Esophagus muscularis mucosa (tissue), 4 donors: ENCODE results near the gene EPHB1. TPM values are rescaled to one million over a fixed set of nuclear protein-coding genes. Genes with fewer than 3 reads are reported as not detected.

ENCODE experiments used
- DNase-seq: peaks from one replicate; pipeline ENCODE4 v3.0.0-alpha.2; 2017; ENCODE audit errors: extremely low spot score
- H3K27ac ChIP-seq, 4 donors: fragments of 200-600 bp; sonication (generic); replicated peaks in 1 of 4; 1 replicate in 3 of 4; 2 replicates in 1 of 4; pipeline ENCODE4 v1.5.1; 2016 to 2019; ENCODE audit warnings: mild to moderate bottlenecking in 1 of 4
- H3K27me3 ChIP-seq, 4 donors: fragments of 200-600 bp; sonication (generic); one replicate each; pipeline versions ENCODE4 v1.5.1 to v1.6.0; 2016 to 2019
- H3K36me3 ChIP-seq, 4 donors: fragments of 200-600 bp; sonication (generic); one replicate each; pipeline ENCODE4 v1.5.1; 2016 to 2019
- H3K4me1 ChIP-seq, 4 donors: fragments of 200-600 bp; sonication (generic); one replicate each; pipeline ENCODE4 v1.5.1; 2016 to 2019
- H3K4me3 ChIP-seq, 4 donors: fragments of 200-600 bp; sonication (generic); 1 replicate in 2 of 4; 2 replicates in 2 of 4; pipeline ENCODE4 v1.5.1; 2016 to 2019; ENCODE audit warnings: mild to moderate bottlenecking in 4 of 4, moderate library complexity in 1 of 4
- H3K9me3 ChIP-seq, 4 donors: fragments of 200-600 bp; sonication (generic); 1 replicate in 3 of 4; 2 replicates in 1 of 4; pipeline ENCODE4 v1.5.1; 2016 to 2019
- EP300 ChIP-seq: sonication (generic); formaldehyde crosslinking; IDR thresholded peaks from one replicate; pipeline ENCODE4 v1.6.1; 2017; ENCODE audit warnings: antibody characterized with exemption
- POLR2A ChIP-seq: fragments of 450-650 bp; IDR thresholded peaks from one replicate; pipeline ENCODE4 v1.6.1; 2017; ENCODE audit warnings: antibody characterized with exemption, moderate library complexity, mild to moderate bottlenecking, low read depth
- POLR2AphosphoS5 ChIP-seq, 2 donors: sonication (generic); formaldehyde crosslinking; IDR thresholded peaks; one replicate each; pipeline ENCODE4 v1.6.1; 2017; ENCODE audit warnings: antibody characterized with exemption in 2 of 2
- WGBS: methylation state at CpG from one replicate; pipeline ENCODE4 v1.1.5; 2018; 5-methylcytosine and 5-hydroxymethylcytosine counted together
- intact Hi-C: fragments of 100-400 bp; cut with DNase I; formaldehyde crosslinking; loops from one replicate; pipeline ENCODE4 v1.15.1; 2023
- total RNA-seq, 4 donors: library from RNA; depleted of rRNA; stranded (reverse); fragments of >200 nt; gene quantifications; one replicate each; pipeline versions ENCODE4 v1.1.0 to v1.2.1, GENCODE V29; 2016
- TF ChIP-seq, protein P1 (sequence below), 3 experiments: fragments of 200-600 bp in 2 of 3; fragments of 450-650 bp in 1 of 3; sonication (generic) in 2 of 3; IDR thresholded peaks; one replicate each; pipeline ENCODE4 v1.5.1; 2017 to 2019; ENCODE audit warnings: antibody characterized with exemption in 3 of 3, mild to moderate bottlenecking in 2 of 3, moderate library complexity in 1 of 3

EPHB1 gene
- total RNA-seq, 4 donors from 2014 or later, result under 0.01 to 6.1 (median 2.8) TPM

DNA sequence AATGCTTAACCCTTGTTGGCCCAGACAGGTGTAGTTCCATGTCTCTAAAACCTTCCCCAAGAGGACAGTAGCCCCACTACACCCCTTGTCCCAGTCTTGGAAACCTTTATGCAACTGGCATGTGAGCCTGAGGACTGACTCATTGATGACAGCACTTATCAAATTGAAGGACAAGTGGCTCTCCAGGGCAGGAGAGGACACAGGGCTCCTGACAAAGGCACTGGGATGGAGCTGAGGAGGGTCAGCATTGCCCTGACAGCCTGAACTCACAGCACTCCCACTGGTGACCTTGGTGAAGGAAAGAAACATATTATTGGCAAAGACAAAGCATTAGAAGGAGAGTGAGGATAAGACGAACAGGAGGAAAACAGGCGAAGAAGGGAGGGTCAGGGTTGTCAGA, 139.9 kb downstream of the EPHB1 start:
- intact Hi-C loops, result no loop called here
- no peaks in the 10 kb centered on the region for H3K36me3 ChIP-seq
- no peak overlapping the region for H3K4me3 ChIP-seq
- no peak overlapping the region for H3K27ac ChIP-seq
- H3K4me1 ChIP-seq, result peaks cover 0 to 13% (median 0%) of the 10 kb centered on the region in 4 donors
- WGBS, result 72% methylated on average over 2 of the region's 2 CpGs
- DNase-seq, result no peak
- no peak for TF ChIP-seq EP300
- TF ChIP-seq POLR2A, result no peak
- no peak for TF ChIP-seq POLR2AphosphoS5 (IDR thresholded peaks at IDR 0.05)
- TF ChIP-seq, protein P1, sequence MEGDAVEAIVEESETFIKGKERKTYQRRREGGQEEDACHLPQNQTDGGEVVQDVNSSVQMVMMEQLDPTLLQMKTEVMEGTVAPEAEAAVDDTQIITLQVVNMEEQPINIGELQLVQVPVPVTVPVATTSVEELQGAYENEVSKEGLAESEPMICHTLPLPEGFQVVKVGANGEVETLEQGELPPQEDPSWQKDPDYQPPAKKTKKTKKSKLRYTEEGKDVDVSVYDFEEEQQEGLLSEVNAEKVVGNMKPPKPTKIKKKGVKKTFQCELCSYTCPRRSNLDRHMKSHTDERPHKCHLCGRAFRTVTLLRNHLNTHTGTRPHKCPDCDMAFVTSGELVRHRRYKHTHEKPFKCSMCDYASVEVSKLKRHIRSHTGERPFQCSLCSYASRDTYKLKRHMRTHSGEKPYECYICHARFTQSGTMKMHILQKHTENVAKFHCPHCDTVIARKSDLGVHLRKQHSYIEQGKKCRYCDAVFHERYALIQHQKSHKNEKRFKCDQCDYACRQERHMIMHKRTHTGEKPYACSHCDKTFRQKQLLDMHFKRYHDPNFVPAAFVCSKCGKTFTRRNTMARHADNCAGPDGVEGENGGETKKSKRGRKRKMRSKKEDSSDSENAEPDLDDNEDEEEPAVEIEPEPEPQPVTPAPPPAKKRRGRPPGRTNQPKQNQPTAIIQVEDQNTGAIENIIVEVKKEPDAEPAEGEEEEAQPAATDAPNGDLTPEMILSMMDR (IDR thresholded peaks at IDR 0.05), result no peak
- H3K9me3 ChIP-seq, result no peaks in the 10 kb centered on the region
- no peaks in the 10 kb centered on the region for H3K27me3 ChIP-seq

DNA sequence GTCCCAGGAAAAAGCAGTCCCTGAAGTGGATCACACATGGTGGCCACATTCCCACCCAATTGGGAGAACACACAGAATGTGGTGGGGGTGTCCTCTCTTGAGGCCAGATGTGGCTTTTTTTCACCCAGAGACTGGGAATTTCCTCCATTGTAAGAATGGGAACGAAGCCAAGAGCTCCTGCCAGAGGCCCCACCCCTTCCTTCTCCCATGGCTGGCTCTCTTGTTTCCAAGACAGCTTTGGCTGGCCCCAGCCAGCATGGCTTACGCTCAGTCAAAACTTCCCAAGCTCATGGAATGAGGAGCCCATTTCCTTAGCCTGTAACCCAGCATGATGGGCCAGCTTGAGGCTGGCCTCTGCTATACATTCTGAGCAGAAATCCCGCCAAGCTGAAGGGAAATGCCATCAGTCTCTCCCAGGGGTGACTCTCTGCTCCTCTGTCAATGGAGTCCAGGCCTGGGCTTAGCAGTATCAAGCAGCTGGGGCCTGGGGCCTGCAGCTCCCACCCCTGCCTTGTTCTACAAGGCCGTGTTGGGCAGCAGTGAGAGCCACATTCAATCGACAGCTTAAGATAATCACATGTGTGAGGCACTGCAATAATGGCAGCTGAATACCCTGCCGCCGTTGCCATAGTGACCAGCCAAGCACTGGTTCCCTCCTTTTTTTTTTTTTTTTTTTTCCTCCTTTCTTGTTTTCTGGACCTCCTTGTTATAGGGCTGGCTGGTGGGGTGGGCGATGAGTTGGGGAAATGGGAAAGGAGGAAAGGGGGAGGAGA, 142.4 kb downstream of the EPHB1 start:
- TF ChIP-seq, protein P1 (IDR thresholded peaks at IDR 0.05), result no peak
- TF ChIP-seq POLR2AphosphoS5 (IDR thresholded peaks at IDR 0.05), result no peak
- TF ChIP-seq POLR2A, result no peak
- no peak for TF ChIP-seq EP300
- H3K4me3 ChIP-seq, result no peak overlapping the region
- no peak for DNase-seq
- no peaks in the 10 kb centered on the region for H3K27me3 ChIP-seq
- peaks cover 0 to 8% (median 0%) of the 10 kb centered on the region in 4 donors for H3K4me1 ChIP-seq
- WGBS, result 55% methylated on average over 8 of the region's 8 CpGs
- H3K36me3 ChIP-seq, result no peaks in the 10 kb centered on the region
- no peaks in the 10 kb centered on the region for H3K9me3 ChIP-seq
- H3K27ac ChIP-seq, result no peak overlapping the region
- intact Hi-C loops, result no loop called here

DNA sequence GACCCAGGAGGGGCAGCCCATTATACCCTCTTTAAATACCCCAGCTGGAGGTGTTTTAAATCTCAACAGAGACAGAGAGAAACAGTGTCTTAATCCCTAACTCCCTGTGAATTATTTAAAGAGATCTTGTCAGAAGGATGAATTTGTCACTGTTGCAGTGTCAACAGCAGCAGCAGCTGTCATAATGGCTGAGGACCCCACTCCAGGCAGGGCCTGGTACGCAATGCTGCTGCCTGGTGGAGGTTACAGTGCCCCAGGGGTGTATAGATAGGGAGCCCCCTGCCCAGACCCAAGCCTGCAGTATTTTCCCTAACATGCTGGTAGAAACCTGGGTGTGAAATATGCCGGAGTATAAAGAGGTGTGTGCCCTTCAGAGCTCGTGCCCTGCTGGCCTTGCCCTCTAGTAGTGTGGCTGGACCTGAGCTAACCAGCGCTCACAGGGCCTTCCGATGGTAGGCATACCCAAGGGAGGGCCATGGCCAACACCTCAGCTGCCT, 143.0 kb downstream of the EPHB1 start:
- 88% methylated on average over 4 of the region's 5 CpGs for WGBS
- Histone ChIP-seq H3K36me3 (no peaks in the 10 kb centered on the region), H3K27me3 (no peaks in the 10 kb centered on the region), H3K4me1 (peaks cover 0 to 3% (median 0%) of the 10 kb centered on the region in 4 donors), H3K9me3 (no peaks in the 10 kb centered on the region), H3K4me3 (no peak overlapping the region), H3K27ac (no peak overlapping the region)
- no peak for DNase-seq
- intact Hi-C loops, result no loop called here
- no peak for TF ChIP-seq POLR2AphosphoS5 (IDR thresholded peaks at IDR 0.05)
- no peak for TF ChIP-seq EP300
- TF ChIP-seq, protein P1 (IDR thresholded peaks at IDR 0.05), result no peak
- TF ChIP-seq POLR2A, result no peak

DNA sequence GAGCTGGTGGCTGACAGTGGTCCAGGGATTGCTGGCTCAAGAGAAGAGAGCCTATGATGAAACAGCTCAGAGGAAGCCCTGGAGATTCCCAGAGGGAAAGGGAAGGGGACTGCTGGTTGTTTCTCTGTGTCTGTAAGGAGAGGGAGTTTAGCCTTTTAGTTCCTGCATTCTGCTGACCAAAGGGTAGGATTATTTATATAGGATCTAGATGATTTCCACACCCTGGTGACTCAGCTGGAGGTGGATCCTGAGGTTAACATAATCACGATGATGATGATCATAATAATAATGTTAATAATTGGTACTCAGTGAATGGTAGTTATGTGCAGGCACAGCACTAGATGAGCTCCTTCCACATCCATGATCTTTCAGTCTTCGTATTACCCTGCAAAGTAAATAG, 144.9 kb downstream of the EPHB1 start:
- H3K4me1 ChIP-seq, result peaks cover 0 to 3% (median 0%) of the 10 kb centered on the region in 4 donors
- WGBS, result 68% methylated on average over 2 of the region's 2 CpGs
- H3K4me3 ChIP-seq, result no peak overlapping the region
- no peak overlapping the region for H3K27ac ChIP-seq
- no peaks in the 10 kb centered on the region for H3K9me3 ChIP-seq
- DNase-seq, result no peak
- no peaks in the 10 kb centered on the region for H3K27me3 ChIP-seq
- TF ChIP-seq, protein P1 (IDR thresholded peaks at IDR 0.05), result no peak
- TF ChIP-seq POLR2A, result no peak
- TF ChIP-seq EP300, result no peak
- no peak for TF ChIP-seq POLR2AphosphoS5 (IDR thresholded peaks at IDR 0.05)
- H3K36me3 ChIP-seq, result no peaks in the 10 kb centered on the region
- intact Hi-C loops, result no loop called here
